ENCODE data around the gene RCC2. TPM values are rescaled to one million over a fixed set of nuclear protein-coding genes. Genes with fewer than 3 reads are reported as not detected.

The RCC2 gene
- 58.5 TPM for total RNA-seq

DNA sequence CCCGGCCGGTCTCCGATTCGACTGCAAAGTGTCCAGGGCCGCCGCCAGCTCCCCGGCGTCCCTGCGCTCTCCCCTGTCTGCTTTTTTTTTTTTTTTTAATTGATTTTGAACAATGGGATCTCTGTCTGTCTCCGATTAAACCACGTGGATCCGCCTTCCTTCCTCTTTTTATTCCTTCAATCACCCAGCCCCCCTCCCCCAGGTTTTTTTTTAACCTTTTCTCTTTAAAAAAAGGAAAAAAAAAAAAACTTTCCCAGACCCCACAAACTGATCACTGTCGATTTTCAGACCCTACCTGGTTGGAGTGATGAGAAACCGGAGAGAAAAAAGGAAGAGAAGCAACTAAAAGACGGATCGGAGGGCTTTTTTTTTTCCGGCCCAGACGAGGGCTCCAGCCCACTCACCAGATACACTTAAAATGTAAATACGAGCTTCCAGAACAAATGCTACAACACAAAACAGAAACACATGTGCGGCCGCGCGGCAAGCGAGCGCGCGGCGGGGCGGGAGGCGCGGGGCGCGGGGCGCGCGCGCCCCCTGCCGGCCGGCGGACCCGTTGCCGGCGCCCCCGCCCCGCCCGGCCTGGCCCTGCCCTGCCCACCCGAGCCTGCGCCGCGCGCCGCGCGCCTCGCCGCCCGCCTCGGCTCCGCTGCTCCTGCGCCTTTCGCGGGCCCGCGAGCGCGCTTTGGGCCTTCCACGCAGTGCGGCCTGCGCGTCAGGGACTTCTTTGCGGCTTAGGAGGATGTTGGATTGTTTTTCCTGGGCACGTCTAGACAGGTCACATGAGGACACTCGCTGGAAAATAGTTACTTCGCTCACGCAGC, at the start of gene RCC2:
TSS of gene RCC2 (minus strand) at position 428 of the 824 bp plus-strand sequence. CDS start 1,163 bp downstream, outside the sequence.

DNA sequence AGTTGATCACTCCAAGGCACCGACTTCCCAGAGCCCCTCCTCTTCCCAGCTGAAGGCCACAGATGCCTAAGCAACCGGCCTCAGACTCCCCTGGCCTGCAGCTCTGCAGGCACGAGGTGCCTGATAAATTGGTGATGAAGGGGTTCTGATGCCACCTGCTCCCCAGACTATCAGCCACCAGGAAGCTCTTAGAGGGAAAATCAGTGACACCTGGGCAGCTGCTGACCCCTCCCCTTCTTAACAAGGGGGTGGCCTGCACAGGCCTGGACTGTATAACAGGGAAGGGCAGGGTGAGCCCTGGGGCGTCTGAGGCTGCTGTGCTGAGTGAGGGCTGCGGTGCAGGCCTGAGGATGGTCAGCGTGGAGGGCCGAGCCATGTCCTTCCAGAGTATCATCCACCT, 67.6 kb downstream of the RCC2 start, which contains the start of gene PADI6:
TSS of gene PADI6 (plus strand) at position 301 of the 400 bp plus-strand sequence. CDS start at position 351, 50 bp downstream.

Other genes starting within 250 kb of the RCC2 start
- not detected for gene PADI1, start 234.5 kb downstream of the RCC2 start, total RNA-seq
- 0.18 TPM for gene PADI3, start 190.6 kb downstream of the RCC2 start, total RNA-seq
- 17.7 TPM for gene PADI4, start 131.5 kb downstream of the RCC2 start, total RNA-seq
- gene PADI6, start 67.5 kb downstream of the RCC2 start, total RNA-seq, result not detected
- gene ARHGEF10L, start 100.0 kb upstream of the RCC2 start, total RNA-seq, result 61.2 TPM

Data from metanephros (tissue), 1 donor.